Measurements from ENCODE around the gene CD244.

DNA sequence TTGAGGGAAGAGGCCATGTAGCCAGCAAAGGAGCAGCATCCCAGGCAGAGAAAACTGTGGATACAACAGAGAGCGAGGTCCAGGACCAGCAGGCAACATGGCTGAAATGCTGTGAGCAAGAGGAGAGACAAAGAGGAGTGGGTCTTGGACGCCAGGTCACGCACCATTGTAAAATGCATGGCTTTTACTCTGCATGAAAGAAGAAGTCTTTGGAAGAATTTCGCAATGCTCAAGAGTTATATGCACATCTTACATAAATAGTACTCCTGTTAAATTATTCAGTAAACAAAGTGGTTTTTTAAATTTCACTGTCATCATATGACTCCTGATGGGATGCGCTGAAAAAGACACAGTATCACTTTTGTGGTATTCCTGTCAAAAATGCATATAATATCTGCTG is 3.5 kb downstream of the CD244 start:
- TF ChIP-seq, protein P1, sequence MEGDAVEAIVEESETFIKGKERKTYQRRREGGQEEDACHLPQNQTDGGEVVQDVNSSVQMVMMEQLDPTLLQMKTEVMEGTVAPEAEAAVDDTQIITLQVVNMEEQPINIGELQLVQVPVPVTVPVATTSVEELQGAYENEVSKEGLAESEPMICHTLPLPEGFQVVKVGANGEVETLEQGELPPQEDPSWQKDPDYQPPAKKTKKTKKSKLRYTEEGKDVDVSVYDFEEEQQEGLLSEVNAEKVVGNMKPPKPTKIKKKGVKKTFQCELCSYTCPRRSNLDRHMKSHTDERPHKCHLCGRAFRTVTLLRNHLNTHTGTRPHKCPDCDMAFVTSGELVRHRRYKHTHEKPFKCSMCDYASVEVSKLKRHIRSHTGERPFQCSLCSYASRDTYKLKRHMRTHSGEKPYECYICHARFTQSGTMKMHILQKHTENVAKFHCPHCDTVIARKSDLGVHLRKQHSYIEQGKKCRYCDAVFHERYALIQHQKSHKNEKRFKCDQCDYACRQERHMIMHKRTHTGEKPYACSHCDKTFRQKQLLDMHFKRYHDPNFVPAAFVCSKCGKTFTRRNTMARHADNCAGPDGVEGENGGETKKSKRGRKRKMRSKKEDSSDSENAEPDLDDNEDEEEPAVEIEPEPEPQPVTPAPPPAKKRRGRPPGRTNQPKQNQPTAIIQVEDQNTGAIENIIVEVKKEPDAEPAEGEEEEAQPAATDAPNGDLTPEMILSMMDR (IDR thresholded peaks at IDR 0.05; ENCODE audit: poor library complexity), result no peak
- TF ChIP-seq EZH2 (IDR thresholded peaks at IDR 0.05; ENCODE audit: borderline replicate concordance), result no peak

Data from hepatocyte (in vitro differentiated cells).